ENCODE results near the gene CDKN2B-AS1. TPM values are rescaled to one million over a fixed set of nuclear protein-coding genes. Genes with fewer than 3 reads are reported as not detected.

Gene CDKN2B-AS1
- polyA plus RNA-seq, 1 donor (not counting 4 experiments of a cell fraction or from before 2014, with no cell fraction given): 1.1 TPM

DNA sequence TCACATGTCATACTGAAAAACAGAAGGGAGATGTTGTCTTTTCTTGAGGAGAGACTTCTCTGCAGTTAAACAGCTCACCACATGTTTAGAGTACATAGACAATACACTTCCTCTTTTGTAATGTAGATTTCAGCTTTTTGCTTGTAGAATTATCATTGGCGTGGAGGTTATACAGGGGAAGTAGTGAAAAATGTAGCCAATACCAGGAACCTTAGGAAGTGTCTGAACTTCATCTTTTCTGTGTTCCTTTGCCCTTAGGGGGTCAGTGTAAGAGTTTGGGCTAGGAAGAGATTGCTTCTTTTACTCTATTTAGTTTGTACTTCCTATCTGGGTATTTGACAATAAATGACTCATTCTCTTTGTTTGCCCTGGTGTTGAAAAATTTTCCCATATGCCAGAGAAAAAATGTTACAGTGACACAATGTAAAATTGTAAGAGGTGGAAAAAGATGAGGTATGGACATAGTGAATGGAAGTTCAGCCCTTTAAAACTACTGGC is 35.6 kb downstream of the CDKN2B-AS1 start:
- peaks cover 36% of the 10 kb centered on the region for H3K4me1 ChIP-seq (ENCODE audit: control insufficient read depth, extremely low read depth, insufficient read depth, low read length)
- H3K79me2 ChIP-seq (ENCODE audit: control insufficient read depth, insufficient read depth, low read length): no peaks in the 10 kb centered on the region
- FAIRE-seq: peak; percentile 89
- no peaks in the 10 kb centered on the region for H3K9me1 ChIP-seq (ENCODE audit: control insufficient read depth, extremely low read depth, insufficient read depth, low read length)
- H3K4me2 ChIP-seq (ENCODE audit: control insufficient read depth, extremely low read depth, insufficient read depth, low read depth, low read length): peak overlapping the region; percentile 61
- peak overlapping the region in 1 of 3 experiments; percentile 8 for H3K4me3 ChIP-seq (ENCODE audit: control insufficient read depth in 2 of 3, extremely low read depth in 1 of 3, insufficient read depth in 2 of 3, low read depth in 1 of 3, low read length in 3 of 3)
- peak overlapping the region; percentile 86 for H2AFZ ChIP-seq (ENCODE audit: control insufficient read depth, low read length)
- no peak for TF ChIP-seq EZH2 (IDR thresholded peaks at IDR 0.05; ENCODE audit: low read length)
- TF ChIP-seq, protein P1, sequence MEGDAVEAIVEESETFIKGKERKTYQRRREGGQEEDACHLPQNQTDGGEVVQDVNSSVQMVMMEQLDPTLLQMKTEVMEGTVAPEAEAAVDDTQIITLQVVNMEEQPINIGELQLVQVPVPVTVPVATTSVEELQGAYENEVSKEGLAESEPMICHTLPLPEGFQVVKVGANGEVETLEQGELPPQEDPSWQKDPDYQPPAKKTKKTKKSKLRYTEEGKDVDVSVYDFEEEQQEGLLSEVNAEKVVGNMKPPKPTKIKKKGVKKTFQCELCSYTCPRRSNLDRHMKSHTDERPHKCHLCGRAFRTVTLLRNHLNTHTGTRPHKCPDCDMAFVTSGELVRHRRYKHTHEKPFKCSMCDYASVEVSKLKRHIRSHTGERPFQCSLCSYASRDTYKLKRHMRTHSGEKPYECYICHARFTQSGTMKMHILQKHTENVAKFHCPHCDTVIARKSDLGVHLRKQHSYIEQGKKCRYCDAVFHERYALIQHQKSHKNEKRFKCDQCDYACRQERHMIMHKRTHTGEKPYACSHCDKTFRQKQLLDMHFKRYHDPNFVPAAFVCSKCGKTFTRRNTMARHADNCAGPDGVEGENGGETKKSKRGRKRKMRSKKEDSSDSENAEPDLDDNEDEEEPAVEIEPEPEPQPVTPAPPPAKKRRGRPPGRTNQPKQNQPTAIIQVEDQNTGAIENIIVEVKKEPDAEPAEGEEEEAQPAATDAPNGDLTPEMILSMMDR (optimal IDR thresholded peaks at IDR 0.05 in 1 of 3, IDR thresholded peaks at IDR 0.05 in 1 of 3, conservative IDR thresholded peaks at IDR 0.05 in 1 of 3; ENCODE audit: extremely low read depth in 1 of 3, insufficient read depth in 2 of 3, low read length in 3 of 3): no peak
- no peaks in the 10 kb centered on the region for H3K36me3 ChIP-seq (ENCODE audit: control insufficient read depth in 2 of 2, extremely low read depth in 1 of 2, insufficient read depth in 2 of 2, low read length in 2 of 2)
- peak overlapping the region; percentile 19 for H3K9ac ChIP-seq (ENCODE audit: control insufficient read depth, extremely low read depth, insufficient read depth, low read length)
- no peaks in the 10 kb centered on the region for H4K20me1 ChIP-seq (ENCODE audit: control insufficient read depth, extremely low read depth, insufficient read depth, low read length)
- DNase-seq (ENCODE audit: low read depth, low spot score): no peak
- peak overlapping the region; percentile 63 for H3K27ac ChIP-seq (ENCODE audit: control insufficient read depth, insufficient read depth, low read length)
- dilution Hi-C loops (cut with MboI; ENCODE audit: extremely low pct_ligation_motif_present, low sequenced_read_pairs): loop anchor here (25.0 kb wide), 1 partner anchor 207 kb away; no protein-coding TSS in a partner anchor
- H3K9me3 ChIP-seq (ENCODE audit: control insufficient read depth, low read depth, low read length): no peaks in the 10 kb centered on the region
- H3K27me3 ChIP-seq (ENCODE audit: control insufficient read depth, extremely low read depth, insufficient read depth, low read length): no peaks in the 10 kb centered on the region

DNA sequence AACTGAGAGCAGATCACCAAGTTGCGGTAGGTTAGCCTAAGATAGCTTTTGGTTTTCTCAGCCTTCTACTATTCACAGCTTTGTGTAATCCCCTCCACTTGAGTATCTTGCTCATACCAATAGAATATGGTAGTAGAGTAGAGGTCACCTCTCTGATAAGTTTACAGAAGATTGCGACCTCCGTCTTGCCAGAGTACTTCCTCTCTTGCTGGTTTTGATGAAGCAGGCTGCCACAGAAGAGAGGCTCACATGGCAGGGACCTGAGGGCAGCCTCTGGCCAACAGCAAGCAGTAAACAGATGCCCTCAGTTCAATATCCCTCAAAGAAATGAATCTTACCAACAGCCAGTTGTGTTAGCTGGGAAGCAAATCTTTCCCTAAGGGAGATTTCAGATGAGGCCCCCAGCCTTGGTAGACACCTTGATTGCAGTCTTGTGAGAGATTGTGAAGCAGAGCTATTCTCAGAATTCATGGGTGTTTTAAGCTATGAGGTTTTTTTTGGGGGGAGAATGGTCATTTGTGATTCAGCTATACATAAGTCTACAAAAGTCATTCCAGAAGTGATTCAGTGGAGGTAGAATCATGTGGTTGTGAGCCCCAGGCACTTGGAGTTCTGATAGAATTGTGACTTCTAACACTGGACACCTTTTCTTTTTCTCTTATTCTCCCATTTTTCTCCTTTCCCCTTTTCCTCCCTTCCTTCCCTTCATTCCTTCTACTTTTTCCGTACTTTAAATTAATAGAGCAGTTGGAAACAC is 37.2 kb downstream of the CDKN2B-AS1 start:
- Histone ChIP-seq H3K27me3 (ENCODE audit: control insufficient read depth, extremely low read depth, insufficient read depth, low read length) (no peaks in the 10 kb centered on the region), H3K9me1 (ENCODE audit: control insufficient read depth, extremely low read depth, insufficient read depth, low read length) (no peaks in the 10 kb centered on the region), H3K27ac (ENCODE audit: control insufficient read depth, insufficient read depth, low read length) (peak overlapping the region; percentile 38), H3K79me2 (ENCODE audit: control insufficient read depth, insufficient read depth, low read length) (no peaks in the 10 kb centered on the region), H3K36me3 (ENCODE audit: control insufficient read depth in 2 of 2, extremely low read depth in 1 of 2, insufficient read depth in 2 of 2, low read length in 2 of 2) (no peaks in the 10 kb centered on the region), H3K9me3 (ENCODE audit: control insufficient read depth, low read depth, low read length) (no peaks in the 10 kb centered on the region), H3K4me1 (ENCODE audit: control insufficient read depth, extremely low read depth, insufficient read depth, low read length) (peaks cover 42% of the 10 kb centered on the region), H4K20me1 (ENCODE audit: control insufficient read depth, extremely low read depth, insufficient read depth, low read length) (no peaks in the 10 kb centered on the region), H3K4me3 (ENCODE audit: control insufficient read depth in 2 of 3, extremely low read depth in 1 of 3, insufficient read depth in 2 of 3, low read depth in 1 of 3, low read length in 3 of 3) (no peak overlapping the region), H2AFZ (ENCODE audit: control insufficient read depth, low read length) (no peak overlapping the region), H3K9ac (ENCODE audit: control insufficient read depth, extremely low read depth, insufficient read depth, low read length) (no peak overlapping the region), H3K4me2 (ENCODE audit: control insufficient read depth, extremely low read depth, insufficient read depth, low read depth, low read length) (peak overlapping the region; percentile 27)
- no peak for DNase-seq (ENCODE audit: low read depth, low spot score)
- FAIRE-seq: peak; percentile 36
- TF ChIP-seq, protein P1 (optimal IDR thresholded peaks at IDR 0.05 in 1 of 3, IDR thresholded peaks at IDR 0.05 in 1 of 3, conservative IDR thresholded peaks at IDR 0.05 in 1 of 3; ENCODE audit: extremely low read depth in 1 of 3, insufficient read depth in 2 of 3, low read length in 3 of 3): no peak
- TF ChIP-seq EZH2 (IDR thresholded peaks at IDR 0.05; ENCODE audit: low read length): no peak
- dilution Hi-C loops (cut with MboI; ENCODE audit: extremely low pct_ligation_motif_present, low sequenced_read_pairs): loop anchor here (25.0 kb wide), 1 partner anchor 205 kb away; no protein-coding TSS in a partner anchor

Data from keratinocyte (primary cell).